ENCODE data around the gene SEC63.

The SEC63 gene

DNA sequence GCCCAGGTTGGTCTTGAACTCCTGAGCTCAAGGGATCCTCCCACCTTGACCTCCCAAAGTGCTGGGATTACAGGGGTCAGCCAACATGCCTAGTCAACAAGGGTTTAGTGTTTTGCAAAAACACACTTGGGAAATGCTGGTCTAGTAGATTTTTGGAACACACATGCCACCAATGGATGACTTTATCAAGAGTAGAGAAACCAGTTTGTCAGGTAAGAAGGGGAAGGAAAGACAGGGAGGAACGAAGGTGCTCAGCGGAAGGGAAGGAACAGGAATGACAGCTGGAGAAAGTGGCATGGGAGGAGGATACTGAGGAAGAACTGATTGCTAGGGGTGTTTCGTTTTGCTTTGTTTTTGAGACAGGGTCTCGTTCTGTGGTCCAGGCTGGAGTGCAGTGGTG lies 15.6 kb upstream of the SEC63 start:
- in situ Hi-C loops (cut with MboI; ENCODE audit: low pct_unique_long_range_greater_than_20kb, low sequenced_read_pairs, unreplicated experiment) = no loop called here
- TF ChIP-seq, protein P1, sequence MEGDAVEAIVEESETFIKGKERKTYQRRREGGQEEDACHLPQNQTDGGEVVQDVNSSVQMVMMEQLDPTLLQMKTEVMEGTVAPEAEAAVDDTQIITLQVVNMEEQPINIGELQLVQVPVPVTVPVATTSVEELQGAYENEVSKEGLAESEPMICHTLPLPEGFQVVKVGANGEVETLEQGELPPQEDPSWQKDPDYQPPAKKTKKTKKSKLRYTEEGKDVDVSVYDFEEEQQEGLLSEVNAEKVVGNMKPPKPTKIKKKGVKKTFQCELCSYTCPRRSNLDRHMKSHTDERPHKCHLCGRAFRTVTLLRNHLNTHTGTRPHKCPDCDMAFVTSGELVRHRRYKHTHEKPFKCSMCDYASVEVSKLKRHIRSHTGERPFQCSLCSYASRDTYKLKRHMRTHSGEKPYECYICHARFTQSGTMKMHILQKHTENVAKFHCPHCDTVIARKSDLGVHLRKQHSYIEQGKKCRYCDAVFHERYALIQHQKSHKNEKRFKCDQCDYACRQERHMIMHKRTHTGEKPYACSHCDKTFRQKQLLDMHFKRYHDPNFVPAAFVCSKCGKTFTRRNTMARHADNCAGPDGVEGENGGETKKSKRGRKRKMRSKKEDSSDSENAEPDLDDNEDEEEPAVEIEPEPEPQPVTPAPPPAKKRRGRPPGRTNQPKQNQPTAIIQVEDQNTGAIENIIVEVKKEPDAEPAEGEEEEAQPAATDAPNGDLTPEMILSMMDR (IDR thresholded peaks at IDR 0.05; ENCODE audit: extremely low read depth, insufficient read depth, missing control alignments) = no peak

DNA sequence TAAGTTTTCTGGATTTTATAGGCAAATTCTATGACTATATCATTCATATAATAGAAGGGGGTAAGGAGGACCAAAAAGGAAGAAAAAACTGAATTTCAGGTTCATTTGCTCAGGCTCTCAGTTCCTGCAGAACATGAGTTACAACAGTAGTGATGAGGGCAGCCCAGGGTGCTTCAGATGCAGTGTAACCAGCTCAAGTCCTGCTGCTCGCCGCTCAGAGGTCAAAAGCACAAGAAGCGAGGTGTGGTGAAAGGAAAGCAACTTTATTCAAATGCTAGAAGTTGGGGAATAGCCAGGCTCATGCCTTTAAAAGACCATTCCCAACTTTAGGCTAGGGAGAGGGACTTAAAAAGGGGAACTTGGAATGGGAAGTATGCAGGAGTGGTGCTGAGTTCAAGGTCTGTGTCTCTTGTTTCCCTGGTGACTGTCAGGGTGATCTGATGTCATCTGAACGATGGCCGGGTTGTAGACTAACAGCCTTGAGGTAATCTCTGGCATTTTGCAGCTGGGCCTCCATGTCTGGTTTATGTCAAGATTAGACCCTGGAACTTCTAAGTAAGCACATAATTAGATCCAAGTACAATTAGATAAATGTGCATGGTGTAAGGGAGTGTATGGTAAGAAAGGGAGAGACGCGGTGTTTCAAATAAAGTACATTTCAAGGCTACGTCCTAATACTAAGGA lies 14.5 kb upstream of the SEC63 start:
- in situ Hi-C loops (cut with MboI; ENCODE audit: low pct_unique_long_range_greater_than_20kb, low sequenced_read_pairs, unreplicated experiment) = no loop called here
- no peak for DNase-seq (ENCODE audit: low spot score)
- TF ChIP-seq, protein P1 (IDR thresholded peaks at IDR 0.05; ENCODE audit: extremely low read depth, insufficient read depth, missing control alignments) = no peak

More for the DNA sequence above, 15.6 kb upstream of the SEC63 start:
- DNase-seq (ENCODE audit: low spot score) = no peak

DNA sequence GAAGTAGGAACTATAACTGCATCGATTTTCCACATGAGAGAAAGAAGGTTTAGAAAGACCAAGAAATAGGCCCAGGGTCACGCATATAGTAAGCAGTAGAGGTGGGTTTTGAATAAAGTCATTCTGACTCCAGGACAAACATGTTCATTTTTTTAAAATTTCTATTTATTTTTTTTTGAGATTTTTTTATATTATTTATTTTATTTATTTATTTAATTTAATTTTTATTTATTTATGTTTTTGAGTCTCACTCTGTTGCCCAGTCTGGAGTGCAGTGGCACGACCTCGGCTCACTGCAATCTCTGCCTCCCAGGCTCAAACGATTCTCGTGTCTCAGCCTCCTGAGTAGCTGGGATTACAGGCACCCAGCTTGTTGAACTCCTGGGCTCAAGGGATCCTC lies 13.2 kb upstream of the SEC63 start:
- in situ Hi-C loops (cut with MboI; ENCODE audit: low pct_unique_long_range_greater_than_20kb, low sequenced_read_pairs, unreplicated experiment) = no loop called here
- no peak for DNase-seq (ENCODE audit: low spot score)
- TF ChIP-seq, protein P1 (IDR thresholded peaks at IDR 0.05; ENCODE audit: extremely low read depth, insufficient read depth, missing control alignments) = no peak

DNA sequence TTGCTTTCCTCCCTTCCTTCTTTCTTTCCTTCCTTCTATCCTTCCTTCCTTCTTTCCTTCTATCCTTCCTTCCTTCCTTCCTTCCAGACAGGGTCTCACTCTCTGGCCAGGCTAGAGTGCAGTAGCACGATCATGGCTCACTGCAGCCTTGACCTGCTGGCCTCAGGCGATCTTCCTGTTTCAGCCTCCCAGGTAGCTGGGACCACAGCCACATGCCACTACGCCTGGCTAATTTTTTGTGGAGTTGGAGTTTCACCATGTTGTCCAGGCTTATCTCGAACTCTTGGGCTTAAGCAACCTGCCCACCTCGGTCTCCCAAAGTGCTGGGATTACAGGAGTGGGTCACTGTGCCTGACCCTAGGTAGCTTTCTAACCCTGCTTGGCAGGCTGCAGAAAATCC lies 12.2 kb upstream of the SEC63 start:
- TF ChIP-seq, protein P1 (IDR thresholded peaks at IDR 0.05; ENCODE audit: extremely low read depth, insufficient read depth, missing control alignments) = no peak
- in situ Hi-C loops (cut with MboI; ENCODE audit: low pct_unique_long_range_greater_than_20kb, low sequenced_read_pairs, unreplicated experiment) = no loop called here
- DNase-seq (ENCODE audit: low spot score) = no peak

DNA sequence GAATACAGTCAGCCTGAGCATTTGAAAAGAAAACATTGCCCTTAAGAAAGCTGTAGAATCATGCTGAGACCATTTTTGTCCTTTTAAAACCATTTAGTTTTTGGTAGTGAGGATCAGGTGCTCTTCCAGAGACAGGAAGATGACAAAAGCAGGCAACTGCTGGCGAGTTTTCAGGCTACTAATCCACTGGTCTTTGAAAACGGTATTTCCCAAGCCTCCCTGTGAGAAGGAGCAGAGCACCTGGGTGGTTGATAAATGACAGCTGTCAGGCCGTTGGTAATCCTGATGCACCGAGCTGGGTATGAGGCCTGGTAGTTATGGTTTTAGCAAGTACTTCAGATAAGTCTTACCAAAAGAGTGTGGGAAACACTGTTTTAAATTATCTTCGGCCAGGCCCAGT lies 10.1 kb upstream of the SEC63 start:
- TF ChIP-seq, protein P1 (IDR thresholded peaks at IDR 0.05; ENCODE audit: extremely low read depth, insufficient read depth, missing control alignments) = no peak
- no peak for DNase-seq (ENCODE audit: low spot score)
- in situ Hi-C loops (cut with MboI; ENCODE audit: low pct_unique_long_range_greater_than_20kb, low sequenced_read_pairs, unreplicated experiment) = no loop called here

DNA sequence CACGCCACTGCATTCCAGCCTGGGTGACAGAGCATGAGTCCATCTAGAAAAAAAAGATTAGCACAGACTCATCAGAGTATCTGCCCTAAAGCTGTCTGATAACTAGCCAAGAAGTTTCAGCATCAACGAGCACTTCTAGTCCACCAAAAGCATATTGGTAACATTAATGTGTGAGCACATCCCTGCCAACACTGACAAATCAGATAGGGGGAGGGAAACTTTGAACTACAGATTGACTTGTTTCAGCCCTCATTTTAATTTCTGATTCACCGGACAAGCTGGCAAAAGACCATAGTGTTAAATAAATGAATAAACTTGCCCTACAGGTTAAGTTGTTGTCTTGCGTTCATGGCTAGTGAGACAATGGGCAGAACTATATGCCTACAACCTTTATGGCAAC lies 7.7 kb upstream of the SEC63 start:
- DNase-seq (ENCODE audit: low spot score) = no peak
- TF ChIP-seq, protein P1 (IDR thresholded peaks at IDR 0.05; ENCODE audit: extremely low read depth, insufficient read depth, missing control alignments) = no peak
- in situ Hi-C loops (cut with MboI; ENCODE audit: low pct_unique_long_range_greater_than_20kb, low sequenced_read_pairs, unreplicated experiment) = no loop called here
